ENCODE data around the gene ERGIC1.
A peak's percentile ranks its signal among the peaks of the same experiment; 100 is the strongest.

The ERGIC1 gene

GRCh38 chr5:172984244-172984953, 150.3 kb downstream of the ERGIC1 start:
- H3K27me3 Mint-ChIP-seq: no peaks in the 10 kb centered on the region
- peaks cover 36% of the 10 kb centered on the region for H3K4me1 Mint-ChIP-seq
- peak overlapping the region; percentile 98 for H3K4me3 Mint-ChIP-seq
- peak; percentile 69 for DNase-seq
- H3K9me3 Mint-ChIP-seq: no peaks in the 10 kb centered on the region
- peak; percentile 79 for ATAC-seq
- H3K27ac Mint-ChIP-seq: peak overlapping the region; percentile 99
- peaks cover 30% of the 10 kb centered on the region for H3K36me3 Mint-ChIP-seq (ENCODE audit: low read depth)

- peaks cover 36% of the 10 kb centered on the region for H3K4me1 Mint-ChIP-seq
- H3K4me3 Mint-ChIP-seq: peak overlapping the region; percentile 98
- ATAC-seq: no peak
- peaks cover 32% of the 10 kb centered on the region for H3K36me3 Mint-ChIP-seq (ENCODE audit: low read depth)
- H3K27ac Mint-ChIP-seq: peak overlapping the region; percentile 72
- no peaks in the 10 kb centered on the region for H3K27me3 Mint-ChIP-seq
- DNase-seq: no peak
- no peaks in the 10 kb centered on the region for H3K9me3 Mint-ChIP-seq
Observed at GRCh38 chr5:172985596-172985995, 151.5 kb downstream of the ERGIC1 start.

GRCh38 chr5:172988276-172988675, 154.2 kb downstream of the ERGIC1 start:
- H3K27me3 Mint-ChIP-seq: no peaks in the 10 kb centered on the region
- no peak overlapping the region for H3K4me3 Mint-ChIP-seq
- ATAC-seq: no peak
- no peaks in the 10 kb centered on the region for H3K9me3 Mint-ChIP-seq
- H3K4me1 Mint-ChIP-seq: peaks cover 45% of the 10 kb centered on the region
- DNase-seq: no peak
- peaks cover 50% of the 10 kb centered on the region for H3K36me3 Mint-ChIP-seq (ENCODE audit: low read depth)
- H3K27ac Mint-ChIP-seq: no peak overlapping the region

- no peak overlapping the region for H3K27ac Mint-ChIP-seq
- H3K36me3 Mint-ChIP-seq (ENCODE audit: low read depth): peaks cover 57% of the 10 kb centered on the region
- DNase-seq (no peak), ATAC-seq (no peak)
- no peak overlapping the region for H3K4me3 Mint-ChIP-seq
- no peaks in the 10 kb centered on the region for H3K9me3 Mint-ChIP-seq
- H3K4me1 Mint-ChIP-seq: peaks cover 47% of the 10 kb centered on the region
- H3K27me3 Mint-ChIP-seq: no peaks in the 10 kb centered on the region
Observed at GRCh38 chr5:172990776-172991175, 156.7 kb downstream of the ERGIC1 start.

GRCh38 chr5:172994405-172994804, 160.4 kb downstream of the ERGIC1 start:
- Mint-ChIP-seq H3K36me3 (ENCODE audit: low read depth) (peaks cover 49% of the 10 kb centered on the region), H3K27ac (no peak overlapping the region), H3K4me3 (no peak overlapping the region), H3K9me3 (no peaks in the 10 kb centered on the region), H3K27me3 (no peaks in the 10 kb centered on the region), H3K4me1 (peaks cover 52% of the 10 kb centered on the region)
- DNase-seq (no peak), ATAC-seq (no peak)

- peaks cover 82% of the 10 kb centered on the region for H3K4me1 Mint-ChIP-seq
Observed at GRCh38 chr5:172999372-172999973, 165.4 kb downstream of the ERGIC1 start.

GRCh38 chr5:172999974-173000373, 165.9 kb downstream of the ERGIC1 start:
- H3K36me3 Mint-ChIP-seq (ENCODE audit: low read depth): peaks cover 32% of the 10 kb centered on the region
- no peaks in the 10 kb centered on the region for H3K9me3 Mint-ChIP-seq
- no peak for ATAC-seq
- H3K4me1 Mint-ChIP-seq: peaks cover 87% of the 10 kb centered on the region
- no peaks in the 10 kb centered on the region for H3K27me3 Mint-ChIP-seq
- H3K4me3 Mint-ChIP-seq: no peak overlapping the region
- no peak for DNase-seq
- H3K27ac Mint-ChIP-seq: peak overlapping the region; percentile 7

More at GRCh38 chr5:172999372-172999973, 165.4 kb downstream of the ERGIC1 start:
- ATAC-seq (no peak), DNase-seq (no peak)
- H3K27ac Mint-ChIP-seq: no peak overlapping the region
- peaks cover 36% of the 10 kb centered on the region for H3K36me3 Mint-ChIP-seq (ENCODE audit: low read depth)
- H3K27me3 Mint-ChIP-seq: no peaks in the 10 kb centered on the region
- no peaks in the 10 kb centered on the region for H3K9me3 Mint-ChIP-seq
- H3K4me3 Mint-ChIP-seq: no peak overlapping the region

GRCh38 chr5:173001229-173001841, 167.3 kb downstream of the ERGIC1 start:
- no peaks in the 10 kb centered on the region for H3K9me3 Mint-ChIP-seq
- DNase-seq (peak; percentile 22), ATAC-seq (peak; percentile 81)
- peak overlapping the region; percentile 15 for H3K4me3 Mint-ChIP-seq
- peaks cover 23% of the 10 kb centered on the region for H3K36me3 Mint-ChIP-seq (ENCODE audit: low read depth)
- peaks cover 81% of the 10 kb centered on the region for H3K4me1 Mint-ChIP-seq
- H3K27me3 Mint-ChIP-seq: no peaks in the 10 kb centered on the region
- H3K27ac Mint-ChIP-seq: peak overlapping the region; percentile 57
